CD14-positive monocyte (primary cell): Measurements from ENCODE around the gene ADAM22. TPM values are rescaled to one million over a fixed set of nuclear protein-coding genes. Genes with fewer than 3 reads are reported as not detected.
"Not testable (repeated sequence)": the region's sequence is repeated elsewhere in the genome, so short reads cannot be mapped to it uniquely, and the experiment has no call there.

Source experiments
- DNase-seq, 3 donors: peaks; one replicate each; pipeline ENCODE4 v3.0.0-alpha.2; 2011 to 2022
- H2AFZ ChIP-seq: 2 replicates; pipeline ENCODE4 v1.6.0; 2012; ENCODE audit warnings: mild to moderate bottlenecking, low read depth, low read length, inconsistent platforms; ENCODE audit not compliant: insufficient read depth, poor library complexity, severe bottlenecking
- H3K27ac ChIP-seq, 2 donors: 1 replicate in 1 of 2; 2 replicates in 1 of 2; pipeline ENCODE4 v1.5.1; 2012 to 2013; ENCODE audit warnings: low read length in 2 of 2, control low read depth in 1 of 2, inconsistent platforms in 1 of 2, low read depth in 1 of 2, mild to moderate bottlenecking in 1 of 2
- H3K27me3 ChIP-seq, 2 donors: one replicate each; pipeline versions ENCODE4 v1.6.0 to v1.6.1; 2011 to 2013; ENCODE audit warnings: low read length in 2 of 2; ENCODE audit not compliant: control insufficient read depth in 2 of 2, insufficient read depth in 2 of 2
- H3K36me3 ChIP-seq, 2 donors: replicated peaks in 1 of 2; 1 replicate in 1 of 2; 2 replicates in 1 of 2; pipeline versions ENCODE4 v1.5.1 to v1.6.1; 2012 to 2013; ENCODE audit warnings: low read length in 2 of 2, control low read depth in 1 of 2, inconsistent platforms in 1 of 2, mild to moderate bottlenecking in 1 of 2; ENCODE audit not compliant: insufficient read depth in 2 of 2, control insufficient read depth in 1 of 2
- H3K4me1 ChIP-seq, 2 donors: 1 replicate in 1 of 2; 2 replicates in 1 of 2; pipeline versions ENCODE4 v1.5.1 to v1.6.1; 2012 to 2013; ENCODE audit warnings: low read length in 2 of 2, control low read depth in 1 of 2, inconsistent platforms in 1 of 2, mild to moderate bottlenecking in 1 of 2, moderate library complexity in 1 of 2; ENCODE audit not compliant: insufficient read depth in 2 of 2, control insufficient read depth in 1 of 2
- H3K4me2 ChIP-seq: replicated peaks from 2 replicates; pipeline ENCODE3; 2012; ENCODE audit warnings: low read length, moderate library complexity, mild to moderate bottlenecking; ENCODE audit not compliant: poor library complexity, severe bottlenecking; ENCODE audit errors: extremely low read depth
- H3K4me3 ChIP-seq, 3 experiments: fragments of 200-600 bp in 1 of 3; sonication (generic) in 1 of 3; replicated peaks in 1 of 3; 1 replicate in 2 of 3; 2 replicates in 1 of 3; pipeline ENCODE4 v1.5.1; 2011 to 2013; ENCODE audit warnings: low read length in 3 of 3, mild to moderate bottlenecking in 3 of 3, control low read depth in 2 of 3, low read depth in 2 of 3, inconsistent platforms in 1 of 3, moderate library complexity in 1 of 3
- H3K79me2 ChIP-seq: 2 replicates; pipeline ENCODE4 v1.6.0; 2012; ENCODE audit warnings: mild to moderate bottlenecking, control low read depth, inconsistent platforms, low read length, moderate library complexity; ENCODE audit not compliant: insufficient read depth
- H3K9ac ChIP-seq: 2 replicates; pipeline ENCODE4 v1.6.0; 2017; ENCODE audit warnings: low read length, mild to moderate bottlenecking; ENCODE audit not compliant: insufficient read depth, poor library complexity, severe bottlenecking
- H3K9me3 ChIP-seq, 2 donors: replicated peaks in 1 of 2; 1 replicate in 1 of 2; 2 replicates in 1 of 2; pipeline versions ENCODE4 v1.5.1 to v1.6.1; 2012 to 2013; ENCODE audit warnings: low read length in 2 of 2, control low read depth in 1 of 2; ENCODE audit not compliant: control insufficient read depth in 1 of 2, insufficient read depth in 1 of 2
- H4K20me1 ChIP-seq: 2 replicates; pipeline ENCODE4 v1.6.0; 2012; ENCODE audit warnings: mild to moderate bottlenecking, low read length, control low read depth, moderate library complexity; ENCODE audit not compliant: insufficient read depth
- H3K27ac Mint-ChIP-seq, 7 donors: one replicate each; pipeline ENCODE4 v1.8.0; 2020; ENCODE audit warnings: mild to moderate bottlenecking in 7 of 7, mixed read lengths in 7 of 7, moderate library complexity in 6 of 7, inconsistent platforms in 2 of 7
- H3K27me3 Mint-ChIP-seq, 3 donors: one replicate each; pipeline ENCODE4 v1.8.0; 2021 to 2022; ENCODE audit warnings: low read depth in 3 of 3, mild to moderate bottlenecking in 3 of 3, mixed read lengths in 3 of 3, moderate library complexity in 3 of 3, inconsistent platforms in 1 of 3
- H3K36me3 Mint-ChIP-seq, 2 donors: one replicate each; pipeline ENCODE4 v1.8.0; 2020; ENCODE audit warnings: mixed read lengths in 2 of 2, inconsistent platforms in 1 of 2, mild to moderate bottlenecking in 1 of 2
- H3K4me1 Mint-ChIP-seq: one replicate; pipeline ENCODE4 v1.8.0; 2020; ENCODE audit warnings: mild to moderate bottlenecking, mixed read lengths
- H3K4me3 Mint-ChIP-seq, 2 donors: one replicate each; pipeline ENCODE4 v1.8.0; 2020; ENCODE audit warnings: mild to moderate bottlenecking in 2 of 2, mixed read lengths in 2 of 2, moderate library complexity in 1 of 2
- H3K9me3 Mint-ChIP-seq, 7 donors: one replicate each; pipeline ENCODE4 v1.8.0; 2020 to 2022; ENCODE audit warnings: mixed read lengths in 7 of 7, mild to moderate bottlenecking in 6 of 7, moderate library complexity in 6 of 7, inconsistent platforms in 2 of 7
- CTCF ChIP-seq: fragments of 200-600 bp; IDR thresholded peaks from one replicate; pipeline ENCODE4 v1.8.0; 2022; ENCODE audit warnings: antibody characterized with exemption, mild to moderate bottlenecking
- WGBS: methylation state at CpG from one replicate; pipeline ENCODE4 v1.1.5; 2013; ENCODE audit warnings: missing lambda C conversion rate; ENCODE audit not compliant: insufficient coverage; 5-methylcytosine and 5-hydroxymethylcytosine counted together
- intact Hi-C, 2 donors: fragments of 100-400 bp; cut with micrococcal nuclease; formaldehyde crosslinking; loops; one replicate each; pipeline versions ENCODE4 v1.15.0 to v1.15.1; 2023
- polyA plus RNA-seq, 3 donors: library from polyadenylated mRNA; depleted of rRNA in 1 of 3; unstranded in 2 of 3; stranded (reverse) in 1 of 3; fragments of 300-500 nt in 2 of 3; fragments of >200 nt in 1 of 3; fragmentation: Illumina TruSeq in 2 of 3; gene quantifications; 1 replicate in 2 of 3; 2 replicates in 1 of 3; pipeline ENCODE4 v1.2.3, GENCODE V29; 2012 to 2021

ADAM22 gene
- polyA plus RNA-seq, 3 donors: 0.01 to 0.17 TPM; not detected in 1

- intact Hi-C loops: no loop called here
- no peaks in the 10 kb centered on the region for H3K27me3 ChIP-seq
- DNase-seq: no peak
- no peaks in the 10 kb centered on the region for H3K9me3 ChIP-seq
- no peak overlapping the region for H3K27ac Mint-ChIP-seq
- no peak for TF ChIP-seq CTCF
- H3K4me3 ChIP-seq: no peak overlapping the region
- H3K36me3 ChIP-seq: no peaks in the 10 kb centered on the region
- no peak overlapping the region for H3K4me2 ChIP-seq
- H3K4me3 Mint-ChIP-seq: no peak overlapping the region
- no peaks in the 10 kb centered on the region for H3K36me3 Mint-ChIP-seq
- H2AFZ ChIP-seq: no peak overlapping the region
- no peaks in the 10 kb centered on the region for H3K4me1 ChIP-seq
- whole genome bisulfite sequencing: 100% methylated on average over 3 of the region's 5 CpGs
- no peaks in the 10 kb centered on the region for H3K79me2 ChIP-seq
- peaks cover 0 to 3% (median 0%) of the 10 kb centered on the region in 7 donors for H3K9me3 Mint-ChIP-seq
- H4K20me1 ChIP-seq: no peaks in the 10 kb centered on the region
- H3K9ac ChIP-seq: no peak overlapping the region
- no peaks in the 10 kb centered on the region for H3K4me1 Mint-ChIP-seq
- H3K27me3 Mint-ChIP-seq: peaks cover 2% of the 10 kb centered on the region in 3 donors
- H3K27ac ChIP-seq: no peak overlapping the region
Measured at GRCh38 chr7:87920578-87920977, 13.5 kb upstream of the ADAM22 start.

GRCh38 chr7:87922759-87923395, 11.2 kb upstream of the ADAM22 start:
- H3K27me3 ChIP-seq, H3K36me3 ChIP-seq, H3K27ac ChIP-seq, H3K9ac ChIP-seq, H4K20me1 ChIP-seq, H3K4me3 Mint-ChIP-seq, H2AFZ ChIP-seq, H3K4me2 ChIP-seq, H3K9me3 ChIP-seq, intact Hi-C loops, H3K4me3 ChIP-seq, H3K9me3 Mint-ChIP-seq, H3K79me2 ChIP-seq, DNase-seq, H3K27me3 Mint-ChIP-seq, H3K4me1 Mint-ChIP-seq, H3K4me1 ChIP-seq, H3K36me3 Mint-ChIP-seq, H3K27ac Mint-ChIP-seq: not testable (repeated sequence)
- 100% methylated on average over 7 of the region's 8 CpGs for WGBS
